ENCODE data around the gene OR8G1. TPM values are rescaled to one million over a fixed set of nuclear protein-coding genes. Genes with fewer than 3 reads are reported as not detected.
"Not testable (repeated sequence)": the region's sequence is repeated elsewhere in the genome, so short reads cannot be mapped to it uniquely, and the experiment has no call there.

OR8G1 gene
- not detected for polyA plus RNA-seq (ENCODE audit: insufficient read depth in 1 of 5, insufficient read length in 5 of 5, low replicate concordance in 1 of 5)
- long read RNA-seq, donor 1: 0 reads
- long read RNA-seq, donor 2: 0 reads
- long read RNA-seq, donor 3: 0 reads
- long read RNA-seq, donor 4: 0 reads
- long read RNA-seq, donor 5: 0 reads
- long read RNA-seq, donor 6: 0 reads
- long read RNA-seq, donor 7: 0 reads
- long read RNA-seq, donor 8: 0 reads

DNA sequence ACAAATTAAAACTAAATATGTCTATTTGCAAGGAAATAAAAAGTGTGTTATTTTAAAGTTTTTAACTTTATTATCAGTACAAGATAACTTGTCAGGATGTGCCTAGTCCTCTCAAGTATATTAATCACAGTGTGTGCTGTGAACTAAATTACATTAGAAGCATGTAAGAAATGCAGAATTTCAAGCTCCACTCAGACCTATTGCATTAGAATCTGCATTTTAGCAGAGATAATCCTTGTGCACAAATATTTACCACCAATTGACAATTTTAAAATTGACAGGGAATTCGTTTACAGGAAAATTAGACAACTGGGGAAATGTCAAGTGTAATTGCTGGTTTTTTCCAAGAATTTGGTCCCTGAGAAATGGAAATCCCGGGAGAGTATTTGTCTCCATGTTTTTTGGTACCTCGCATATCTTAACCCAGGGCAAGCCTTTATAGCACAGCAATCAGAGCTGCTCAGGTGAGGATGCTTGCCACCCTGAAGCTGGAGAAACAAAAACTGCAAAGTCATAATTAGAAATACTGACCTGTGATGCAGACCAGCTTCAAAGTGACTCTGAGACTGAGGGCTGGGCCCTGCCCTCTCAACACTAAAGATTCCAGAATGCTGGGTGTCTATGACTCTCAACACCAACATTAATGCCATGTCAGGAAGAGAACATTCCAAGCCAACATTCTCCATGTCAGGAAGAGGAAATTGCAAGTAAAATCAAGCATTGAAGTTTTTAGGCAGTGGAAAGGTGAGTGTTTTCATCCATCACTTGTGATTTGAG lies at the start of gene OR8G1:
TSS of gene OR8G1 (plus strand) at position 475 of the 777 bp plus-strand sequence. CDS start 8,581 bp downstream, outside the sequence.
- DNase-seq: no peak

- peak; percentile 53 to 61 for DNase-seq
These were observed 47.5 kb upstream of the OR8G1 start for GRCh38 chr11:124193221-124194010.

- DNase-seq: peak in 1 of 2 donors; percentile 23
These were observed 46.4 kb upstream of the OR8G1 start for GRCh38 chr11:124194293-124195188.

DNA sequence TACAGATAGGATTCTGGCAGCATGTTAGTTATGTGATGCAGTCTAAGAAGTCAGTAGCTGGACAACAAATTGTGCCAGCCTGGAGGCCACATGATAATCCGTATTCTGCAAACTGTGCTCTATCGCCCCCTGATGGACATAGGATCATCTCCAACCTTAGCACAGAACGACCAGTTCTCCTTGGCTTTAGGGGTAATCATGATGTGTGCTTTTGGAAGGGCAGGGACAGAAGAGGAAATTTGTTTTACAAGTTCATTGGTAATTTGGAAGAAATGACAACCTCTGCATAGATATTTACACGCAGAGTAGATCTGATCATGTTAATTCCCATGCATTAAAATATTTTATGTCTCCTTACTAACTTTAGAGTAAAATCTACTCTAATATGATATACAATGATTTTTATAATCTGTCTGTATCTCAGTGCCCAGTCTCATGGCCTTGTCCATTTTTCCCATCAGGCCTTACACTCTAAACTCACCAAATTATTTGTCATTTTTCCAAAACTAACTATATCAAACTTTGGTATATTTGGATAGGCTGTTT lies 45.6 kb upstream of the OR8G1 start:
- peak in 1 of 2 donors; percentile 15 for DNase-seq

GRCh38 chr11:124197999-124198398 lies 42.9 kb upstream of the OR8G1 start:
- no peak for DNase-seq

GRCh38 chr11:124198897-124199296 lies 42.0 kb upstream of the OR8G1 start:
- no peak for DNase-seq

- no peak for DNase-seq
These were observed 41.2 kb upstream of the OR8G1 start for GRCh38 chr11:124199702-124200101.

DNA sequence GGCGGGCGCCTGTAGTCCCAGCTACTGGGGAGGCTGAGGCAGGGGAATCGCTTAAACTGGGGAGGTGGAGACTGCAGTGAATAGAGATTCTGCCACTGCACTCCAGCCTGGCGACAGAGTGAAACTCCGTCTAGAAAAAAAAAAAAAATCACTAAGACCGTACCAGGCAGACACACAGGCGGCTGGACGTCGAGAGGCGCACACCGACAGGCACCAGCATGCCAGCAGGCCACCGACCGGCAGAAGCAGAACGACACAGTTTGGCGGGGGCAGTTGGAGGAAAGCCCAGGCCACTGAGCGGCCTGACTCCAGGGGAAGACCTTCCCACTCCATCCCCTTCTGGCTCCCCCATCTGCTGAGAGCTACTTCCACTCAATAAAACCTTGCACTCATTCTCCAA lies 40.2 kb upstream of the OR8G1 start:
- no peak for DNase-seq

DNA sequence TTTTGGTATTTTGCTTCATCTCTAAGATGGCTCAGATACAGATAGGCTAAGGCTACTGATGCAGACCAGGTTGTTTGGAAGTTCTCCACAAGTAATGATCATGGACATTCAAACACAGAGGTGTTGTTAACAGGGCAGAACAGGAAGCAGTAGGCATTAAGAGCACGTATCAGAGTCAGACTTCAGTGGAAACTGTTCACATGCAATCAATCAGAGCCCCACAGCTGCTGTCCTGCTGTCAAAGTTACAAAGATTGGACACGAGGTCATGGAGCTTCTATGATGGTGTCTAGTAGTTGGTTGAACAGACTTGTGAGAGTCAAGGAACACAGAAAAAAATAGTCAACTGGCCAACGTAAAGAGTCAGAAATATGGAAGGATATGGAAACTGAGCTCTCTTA lies 37.9 kb upstream of the OR8G1 start:
- no peak for DNase-seq

- DNase-seq: no peak
These were observed 36.9 kb upstream of the OR8G1 start for GRCh38 chr11:124204008-124204407.

GRCh38 chr11:124207102-124207792 lies 33.6 kb upstream of the OR8G1 start:
- no peak for DNase-seq

DNA sequence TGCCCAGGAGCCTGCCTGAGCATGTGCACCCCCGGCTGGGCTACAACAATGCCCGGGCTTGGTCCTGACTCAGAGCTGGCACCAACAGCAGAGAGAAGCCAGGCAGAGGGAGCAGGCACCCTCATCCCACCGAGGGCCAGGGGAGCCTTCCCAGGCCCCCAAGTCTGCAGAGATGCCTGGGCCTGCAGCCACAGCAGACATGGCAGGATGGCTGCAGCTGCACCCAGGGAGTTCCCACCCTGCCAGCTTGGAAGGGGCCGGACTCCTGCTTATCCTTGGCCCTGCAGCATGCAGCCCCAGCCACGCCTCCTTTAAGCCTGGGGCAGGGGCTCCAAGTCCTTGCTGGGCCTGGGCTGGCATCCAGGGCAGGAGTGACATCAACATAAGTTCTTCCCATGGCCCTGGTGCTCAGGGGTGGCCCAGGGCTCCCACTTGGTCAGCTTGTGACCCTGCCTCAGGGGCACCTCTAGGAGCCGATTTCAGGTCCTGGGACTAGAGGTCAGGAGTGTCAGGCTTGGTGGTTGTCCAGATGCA lies 31.0 kb upstream of the OR8G1 start:
- no peak for DNase-seq

- DNase-seq: no peak
These were observed 30.5 kb upstream of the OR8G1 start for GRCh38 chr11:124210421-124210820.

DNA sequence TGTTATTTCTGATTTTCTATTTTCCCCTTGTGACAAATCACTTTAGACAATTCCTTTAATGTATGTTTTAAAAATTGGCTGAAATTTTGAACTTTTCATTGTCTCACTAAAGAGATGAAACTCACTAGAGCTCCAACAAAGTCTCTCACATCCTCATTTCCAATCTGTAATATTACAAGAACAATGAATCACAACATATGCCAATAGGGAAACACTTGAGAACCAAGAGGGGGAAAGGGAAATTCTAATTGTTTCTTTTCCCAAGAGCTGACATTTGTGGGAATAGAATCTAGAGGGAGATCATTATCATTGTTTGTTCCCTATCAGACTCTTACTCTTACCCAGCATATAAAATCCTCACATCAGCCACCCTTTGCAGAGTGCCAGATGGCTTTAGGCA lies 29.6 kb upstream of the OR8G1 start:
- DNase-seq: no peak

- DNase-seq: no peak
These were observed 26.9 kb upstream of the OR8G1 start for GRCh38 chr11:124214027-124214426.

GRCh38 chr11:124219126-124219525 lies 21.8 kb upstream of the OR8G1 start:
- DNase-seq: no peak

GRCh38 chr11:124222407-124222806 lies 18.5 kb upstream of the OR8G1 start:
- DNase-seq: no peak

GRCh38 chr11:124224618-124225423 lies 16.1 kb upstream of the OR8G1 start:
- not testable (repeated sequence) for DNase-seq

GRCh38 chr11:124225471-124225870 lies 15.4 kb upstream of the OR8G1 start:
- DNase-seq: no peak

Measured in right lung (tissue), 10 donors.